K562 (cell line): ENCODE data around the gene BEST1. TPM values are rescaled to one million over a fixed set of nuclear protein-coding genes. Genes with fewer than 3 reads are reported as not detected.

Experiments
- CBX2 ChIP-seq: fragments of 200-600 bp; sonication (generic); IDR thresholded peaks from one replicate; pipeline ENCODE4 v1.6.1; 2012; ENCODE audit warnings: mild to moderate bottlenecking, low read length, inconsistent platforms; ENCODE audit not compliant: insufficient read depth, poor library complexity, severe bottlenecking
- FOXK2 ChIP-seq, 2 experiments: fragments of 450-650 bp; IDR thresholded peaks in 1 of 2; conservative IDR thresholded peaks in 1 of 2; 2 replicates each; pipeline ENCODE4 v1.6.1; 2016; ENCODE audit warnings: low read depth in 2 of 2, mild to moderate bottlenecking in 1 of 2
- KAT8 ChIP-seq: fragments of 450-650 bp; IDR thresholded peaks from 2 replicates; pipeline ENCODE4 v1.6.1; 2016; ENCODE audit warnings: low read depth, mild to moderate bottlenecking
- KLF1 ChIP-seq: fragments of 450-650 bp; IDR thresholded peaks from 2 replicates; pipeline ENCODE4 v1.6.1; 2016; ENCODE audit warnings: missing genetic modification characterization, missing compliant biosample characterization
- NR1H2 ChIP-seq: sonication (generic); formaldehyde crosslinking; IDR thresholded peaks from 2 replicates; pipeline ENCODE4 v1.4.0; 2020; ENCODE audit warnings: mild to moderate bottlenecking, missing genetic modification reagents
- PRPF4 ChIP-seq: fragments of 200-400 bp; formaldehyde crosslinking; IDR thresholded peaks from one replicate; pipeline ENCODE4 v1.6.1; 2017; ENCODE audit warnings: low read length, low read depth, mild to moderate bottlenecking; ENCODE audit not compliant: insufficient read depth, poor library complexity, severe bottlenecking
- RBM39 ChIP-seq: fragments of 200-400 bp; formaldehyde crosslinking; optimal IDR thresholded peaks from 2 replicates; pipeline ENCODE3; 2018; ENCODE audit warnings: low read depth, low read length
- STAG1 ChIP-seq: sonication (generic); formaldehyde crosslinking; IDR thresholded peaks from 2 replicates; pipeline ENCODE4 v1.5.0; 2020; ENCODE audit warnings: missing genetic modification reagents, borderline replicate concordance
- TAF15 ChIP-seq: fragments of 200-400 bp; formaldehyde crosslinking; IDR thresholded peaks from 2 replicates; pipeline ENCODE4 v1.6.1; 2017; ENCODE audit warnings: mild to moderate bottlenecking, low read depth, low read length, moderate library complexity
- TAF7 ChIP-seq: fragments of 450-650 bp; IDR thresholded peaks from 2 replicates; pipeline ENCODE4 v1.6.1; 2016; ENCODE audit warnings: missing genetic modification characterization, missing compliant biosample characterization
- TOE1 ChIP-seq, 2 experiments: fragments of 450-650 bp in 1 of 2; sonication (generic) in 1 of 2; formaldehyde crosslinking in 1 of 2; IDR thresholded peaks; 2 replicates each; pipeline versions ENCODE4 v1.7.1 to v1.8.0; 2016 to 2022; ENCODE audit warnings: borderline replicate concordance in 2 of 2, mild to moderate bottlenecking in 2 of 2, antibody characterized with exemption in 1 of 2, inconsistent platforms in 1 of 2, low read depth in 1 of 2, missing genetic modification reagents in 1 of 2, moderate library complexity in 1 of 2
- ZKSCAN8 ChIP-seq: fragments of 200-800 bp; sonication (Bioruptor generic); IDR thresholded peaks from 2 replicates; pipeline ENCODE4 v1.6.1; 2016; ENCODE audit warnings: missing genetic modification characterization, missing compliant biosample characterization
- ZNF124 ChIP-seq: sonication (generic); formaldehyde crosslinking; IDR thresholded peaks from 2 replicates; pipeline ENCODE4 v1.8.1; 2022; ENCODE audit warnings: missing genetic modification reagents
- ZNF165 ChIP-seq: fragments of 250-450 bp; sonication (Bioruptor Pico); IDR thresholded peaks from 2 replicates; pipeline ENCODE4 v1.4.0; 2020; ENCODE audit warnings: borderline replicate concordance
- ZNF239 ChIP-seq: fragments of 250-450 bp; sonication (Bioruptor Pico); IDR thresholded peaks from 2 replicates; pipeline ENCODE4 v1.4.0; 2020; ENCODE audit warnings: mild to moderate bottlenecking
- ZNF3 ChIP-seq: fragments of 250-450 bp; sonication (Bioruptor Pico); IDR thresholded peaks from 2 replicates; pipeline ENCODE4 v1.5.0; 2021; ENCODE audit warnings: mild to moderate bottlenecking, moderate library complexity
- ZNF589 ChIP-seq: fragments of 200-800 bp; sonication (Bioruptor generic); IDR thresholded peaks from 2 replicates; pipeline ENCODE4 v1.6.1; 2016; ENCODE audit warnings: low read depth, missing genetic modification characterization, missing compliant biosample characterization
- ZNF764 ChIP-seq: fragments of 250-450 bp; sonication (Bioruptor Pico); IDR thresholded peaks from 2 replicates; pipeline ENCODE4 v1.4.0; 2020; ENCODE audit warnings: low read depth, mild to moderate bottlenecking, moderate library complexity
- polyA plus RNA-seq, 8 experiments: library from polyadenylated mRNA; depleted of rRNA in 4 of 8; stranded (reverse) in 5 of 8; unstranded in 3 of 8; fragments of >200 nt; fragmentation: Nextera tagmentation in 2 of 8; fragmentation: Illumina TruSeq in 1 of 8; extraction: Ambion mirVana in 2 of 8; extraction: Trizol in 1 of 8; gene quantifications; 2 replicates each; pipeline versions ENCODE4 v1.2.1 to v1.2.3, GENCODE V29; 2011 to 2014; ENCODE audit warnings: inconsistent platforms in 1 of 8, missing spikeins in 1 of 8
- total RNA-seq, 7 experiments: library from RNA; depleted of rRNA in 6 of 7; stranded (reverse); fragments of >200 nt in 6 of 7; fragmentation: Illumina TruSeq in 2 of 7; extraction: Trizol in 2 of 7; gene quantifications; 2 replicates each; pipeline versions ENCODE4 v1.2.1 to v1.2.3, GENCODE V29; 2011 to 2021; ENCODE audit warnings: low replicate concordance in 1 of 7
- TF ChIP-seq, protein P1 (sequence below), 2 experiments: fragments of 450-650 bp in 1 of 2; sonication (generic) in 1 of 2; formaldehyde crosslinking; conservative IDR thresholded peaks; 2 replicates each; pipeline versions ENCODE4 v1.4.0 to v1.8.1; 2020 to 2022; ENCODE audit warnings: mild to moderate bottlenecking in 1 of 2, missing genetic modification reagents in 1 of 2
- TF ChIP-seq, protein P2 (sequence below): fragments of 450-650 bp; IDR thresholded peaks from 2 replicates; pipeline ENCODE4 v1.6.1; 2016; ENCODE audit warnings: low read depth, mild to moderate bottlenecking, moderate library complexity
- TF ChIP-seq, protein P3 (sequence below): fragments of 250-450 bp; sonication (Bioruptor Pico); IDR thresholded peaks from 2 replicates; pipeline ENCODE4 v1.4.0; 2020; ENCODE audit warnings: mild to moderate bottlenecking, moderate library complexity, borderline replicate concordance

The BEST1 gene
- total and polyA plus RNA-seq, 9 of the 15 experiments (the other 6 are each of a cell fraction or from before 2014, with no cell fraction given): 0.07 to 1.3 (median 0.40) TPM

DNA sequence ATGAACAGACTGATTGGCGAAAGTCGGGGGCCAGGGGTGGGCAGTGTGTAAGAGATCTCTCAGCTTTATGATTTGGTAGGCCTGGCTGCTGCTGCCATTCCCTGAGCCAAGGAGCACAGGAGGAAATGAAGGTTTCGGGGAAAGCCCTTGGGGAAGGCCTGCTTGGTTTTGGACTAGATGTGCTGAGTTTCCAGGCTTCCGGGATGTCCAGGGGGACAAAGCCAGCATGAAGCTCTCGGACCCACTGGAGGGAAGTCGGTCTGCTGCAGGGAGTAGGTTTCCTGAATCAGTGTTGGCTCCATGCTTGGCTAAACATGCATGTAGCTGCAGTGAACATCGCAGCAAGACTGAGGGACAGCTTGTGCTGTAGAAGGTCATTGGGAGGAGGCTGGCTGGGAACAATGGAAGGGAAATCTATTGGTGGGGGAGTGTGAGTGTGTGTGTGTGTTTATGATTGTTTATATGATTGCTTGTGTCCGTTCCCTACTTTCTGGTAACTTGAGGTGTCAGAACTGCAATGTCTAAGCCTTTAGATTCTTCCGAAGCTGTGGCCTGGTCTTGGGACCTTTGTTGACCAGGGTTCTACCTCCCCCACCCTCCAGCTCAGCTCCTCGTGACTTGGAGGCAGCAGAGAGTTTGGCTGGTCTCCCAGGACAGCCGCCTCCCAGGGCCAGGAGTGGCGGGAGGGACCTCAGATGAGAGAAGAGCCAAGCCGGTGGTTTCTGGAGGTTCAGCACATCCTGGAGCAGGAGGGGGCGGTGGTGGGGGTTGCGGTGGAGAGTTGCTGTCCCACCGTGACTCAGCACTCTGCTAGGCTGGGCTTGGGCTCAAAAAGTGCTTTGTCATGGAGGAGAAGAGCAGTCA lies 21.3 kb downstream of the BEST1 start (continued):
- TF ChIP-seq, protein P1, sequence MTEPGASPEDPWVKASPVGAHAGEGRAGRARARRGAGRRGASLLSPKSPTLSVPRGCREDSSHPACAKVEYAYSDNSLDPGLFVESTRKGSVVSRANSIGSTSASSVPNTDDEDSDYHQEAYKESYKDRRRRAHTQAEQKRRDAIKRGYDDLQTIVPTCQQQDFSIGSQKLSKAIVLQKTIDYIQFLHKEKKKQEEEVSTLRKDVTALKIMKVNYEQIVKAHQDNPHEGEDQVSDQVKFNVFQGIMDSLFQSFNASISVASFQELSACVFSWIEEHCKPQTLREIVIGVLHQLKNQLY (CRISPR knock-in tag; conservative IDR thresholded peaks at IDR 0.05): 0 out of 4 replicates have a peak, but pooled peaks of 1 of the 2 experiments have one; percentile 64
- no peak for TF ChIP-seq RBM39
- no peak for TF ChIP-seq ZKSCAN8 (CRISPR knock-in tag)
- no peak for TF ChIP-seq ZNF3 (CRISPR knock-in tag)
- no peak for TF ChIP-seq CBX2
- TF ChIP-seq PRPF4: no peak
- TF ChIP-seq KAT8: no peak
- TF ChIP-seq, protein P2, sequence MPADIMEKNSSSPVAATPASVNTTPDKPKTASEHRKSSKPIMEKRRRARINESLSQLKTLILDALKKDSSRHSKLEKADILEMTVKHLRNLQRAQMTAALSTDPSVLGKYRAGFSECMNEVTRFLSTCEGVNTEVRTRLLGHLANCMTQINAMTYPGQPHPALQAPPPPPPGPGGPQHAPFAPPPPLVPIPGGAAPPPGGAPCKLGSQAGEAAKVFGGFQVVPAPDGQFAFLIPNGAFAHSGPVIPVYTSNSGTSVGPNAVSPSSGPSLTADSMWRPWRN: 0 out of 2 replicates have a peak, but pooled peaks have one; percentile 43
- TF ChIP-seq TOE1 (IDR thresholded peaks at IDR 0.05; ENCODE audit: borderline replicate concordance): peak; percentile 97
- TF ChIP-seq TOE1 (CRISPR knock-in tag; IDR thresholded peaks at IDR 0.05; ENCODE audit: borderline replicate concordance, low read depth): 0 out of 2 replicates have a peak, but pooled peaks have one; percentile 79
- TF ChIP-seq ZNF589 (CRISPR knock-in tag): peak; percentile 75
- no peak for TF ChIP-seq TAF15
- TF ChIP-seq ZNF764 (CRISPR knock-in tag): no peak
- TF ChIP-seq NR1H2 (CRISPR knock-in tag): no peak
- TF ChIP-seq, protein P3, sequence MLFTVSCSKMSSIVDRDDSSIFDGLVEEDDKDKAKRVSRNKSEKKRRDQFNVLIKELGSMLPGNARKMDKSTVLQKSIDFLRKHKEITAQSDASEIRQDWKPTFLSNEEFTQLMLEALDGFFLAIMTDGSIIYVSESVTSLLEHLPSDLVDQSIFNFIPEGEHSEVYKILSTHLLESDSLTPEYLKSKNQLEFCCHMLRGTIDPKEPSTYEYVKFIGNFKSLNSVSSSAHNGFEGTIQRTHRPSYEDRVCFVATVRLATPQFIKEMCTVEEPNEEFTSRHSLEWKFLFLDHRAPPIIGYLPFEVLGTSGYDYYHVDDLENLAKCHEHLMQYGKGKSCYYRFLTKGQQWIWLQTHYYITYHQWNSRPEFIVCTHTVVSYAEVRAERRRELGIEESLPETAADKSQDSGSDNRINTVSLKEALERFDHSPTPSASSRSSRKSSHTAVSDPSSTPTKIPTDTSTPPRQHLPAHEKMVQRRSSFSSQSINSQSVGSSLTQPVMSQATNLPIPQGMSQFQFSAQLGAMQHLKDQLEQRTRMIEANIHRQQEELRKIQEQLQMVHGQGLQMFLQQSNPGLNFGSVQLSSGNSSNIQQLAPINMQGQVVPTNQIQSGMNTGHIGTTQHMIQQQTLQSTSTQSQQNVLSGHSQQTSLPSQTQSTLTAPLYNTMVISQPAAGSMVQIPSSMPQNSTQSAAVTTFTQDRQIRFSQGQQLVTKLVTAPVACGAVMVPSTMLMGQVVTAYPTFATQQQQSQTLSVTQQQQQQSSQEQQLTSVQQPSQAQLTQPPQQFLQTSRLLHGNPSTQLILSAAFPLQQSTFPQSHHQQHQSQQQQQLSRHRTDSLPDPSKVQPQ: peak; percentile 9; the same call in 1 of the 2 replicates
- no peak for TF ChIP-seq TAF7
- TF ChIP-seq ZNF239 (CRISPR knock-in tag): no peak; the same call in 1 of the 2 replicates
- TF ChIP-seq FOXK2 (conservative IDR thresholded peaks at IDR 0.05 in 1 of 2, IDR thresholded peaks at IDR 0.05 in 1 of 2; ENCODE audit: low read depth in 2 of 2): peak; percentile 94 to 97
- no peak for TF ChIP-seq ZNF165 (CRISPR knock-in tag)
- TF ChIP-seq KLF1: no peak
- no peak for TF ChIP-seq ZNF124 (CRISPR knock-in tag)
- TF ChIP-seq STAG1 (CRISPR knock-in tag): no peak
